OCI-LY1 (cell line): ENCODE results near the gene CNOT3.

Experiments
- EZH2 ChIP-seq: fragments of 200-600 bp; sonication (generic), shearing (Covaris generic); IDR thresholded peaks from 2 replicates; pipeline ENCODE4 v1.8.0; 2017; ENCODE audit warnings: borderline replicate concordance, mixed run types, mild to moderate bottlenecking, antibody characterized with exemption, low read length, moderate library complexity, mixed read lengths
- TF ChIP-seq, protein P1 (sequence below): fragments of 200-600 bp; sonication (generic), shearing (Covaris generic); IDR thresholded peaks from 2 replicates; pipeline ENCODE4 v1.5.1; 2017; ENCODE audit warnings: mild to moderate bottlenecking, antibody characterized with exemption, low read length, moderate library complexity, mixed read lengths

DNA sequence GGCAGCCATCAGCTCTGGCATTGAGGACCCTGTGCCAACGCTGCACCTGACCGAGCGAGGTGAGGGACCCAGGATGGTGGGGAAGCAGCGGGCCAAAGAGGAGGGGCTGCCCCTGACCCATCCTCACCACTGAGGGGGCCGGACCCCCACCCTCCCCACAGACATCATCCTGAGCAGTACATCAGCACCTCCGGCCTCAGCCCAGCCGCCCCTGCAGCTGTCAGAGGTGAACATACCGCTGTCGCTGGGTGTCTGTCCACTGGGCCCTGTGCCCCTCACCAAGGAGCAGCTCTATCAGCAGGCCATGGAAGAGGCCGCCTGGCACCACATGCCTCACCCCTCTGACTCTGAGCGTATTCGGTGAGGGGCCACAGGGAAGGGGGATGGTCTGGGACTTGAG lies 14.7 kb downstream of the CNOT3 start:
- TF ChIP-seq, protein P1, sequence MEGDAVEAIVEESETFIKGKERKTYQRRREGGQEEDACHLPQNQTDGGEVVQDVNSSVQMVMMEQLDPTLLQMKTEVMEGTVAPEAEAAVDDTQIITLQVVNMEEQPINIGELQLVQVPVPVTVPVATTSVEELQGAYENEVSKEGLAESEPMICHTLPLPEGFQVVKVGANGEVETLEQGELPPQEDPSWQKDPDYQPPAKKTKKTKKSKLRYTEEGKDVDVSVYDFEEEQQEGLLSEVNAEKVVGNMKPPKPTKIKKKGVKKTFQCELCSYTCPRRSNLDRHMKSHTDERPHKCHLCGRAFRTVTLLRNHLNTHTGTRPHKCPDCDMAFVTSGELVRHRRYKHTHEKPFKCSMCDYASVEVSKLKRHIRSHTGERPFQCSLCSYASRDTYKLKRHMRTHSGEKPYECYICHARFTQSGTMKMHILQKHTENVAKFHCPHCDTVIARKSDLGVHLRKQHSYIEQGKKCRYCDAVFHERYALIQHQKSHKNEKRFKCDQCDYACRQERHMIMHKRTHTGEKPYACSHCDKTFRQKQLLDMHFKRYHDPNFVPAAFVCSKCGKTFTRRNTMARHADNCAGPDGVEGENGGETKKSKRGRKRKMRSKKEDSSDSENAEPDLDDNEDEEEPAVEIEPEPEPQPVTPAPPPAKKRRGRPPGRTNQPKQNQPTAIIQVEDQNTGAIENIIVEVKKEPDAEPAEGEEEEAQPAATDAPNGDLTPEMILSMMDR: no peak
- no peak for TF ChIP-seq EZH2
